Gastroesophageal sphincter (tissue), 4 donors: Measurements from ENCODE around the gene BABAM2. TPM values are rescaled to one million over a fixed set of nuclear protein-coding genes. Genes with fewer than 3 reads are reported as not detected.

Source experiments
- ATAC-seq: fragments of 150-250 bp; one replicate; pipeline ENCODE4 v1.9.1; 2016; ENCODE audit warnings: mild to moderate bottlenecking, moderate library complexity
- H3K27ac ChIP-seq, 4 donors: fragments of 200-600 bp; sonication (generic) in 3 of 4; 1 replicate in 3 of 4; 2 replicates in 1 of 4; pipeline ENCODE4 v1.5.1; 2016 to 2019
- H3K27me3 ChIP-seq: fragments of 200-600 bp; sonication (generic); one replicate; pipeline ENCODE4 v1.5.1; 2019
- H3K36me3 ChIP-seq, 2 donors: fragments of 200-600 bp; sonication (generic); one replicate each; pipeline ENCODE4 v1.5.1; 2019; ENCODE audit warnings: control low read depth in 1 of 2
- H3K4me1 ChIP-seq, 3 donors: fragments of 200-600 bp; sonication (generic); 1 replicate in 2 of 3; 2 replicates in 1 of 3; pipeline ENCODE4 v1.5.1; 2016 to 2019; ENCODE audit warnings: control low read depth in 2 of 3
- H3K4me3 ChIP-seq, 2 donors: fragments of 200-600 bp; sonication (generic); one replicate each; pipeline ENCODE4 v1.5.1; 2019; ENCODE audit warnings: mild to moderate bottlenecking in 1 of 2, moderate library complexity in 1 of 2
- H3K9me3 ChIP-seq, 3 donors: fragments of 200-600 bp; sonication (generic); one replicate each; pipeline ENCODE4 v1.5.1; 2017 to 2019; ENCODE audit warnings: control low read depth in 2 of 3
- EP300 ChIP-seq: sonication (generic); formaldehyde crosslinking; IDR thresholded peaks from one replicate; pipeline ENCODE4 v1.6.1; 2017; ENCODE audit warnings: antibody characterized with exemption, mild to moderate bottlenecking
- POLR2A ChIP-seq, 2 donors: fragments of 450-650 bp; IDR thresholded peaks; one replicate each; pipeline ENCODE4 v1.6.1; 2017; ENCODE audit warnings: antibody characterized with exemption in 2 of 2, mild to moderate bottlenecking in 2 of 2, moderate library complexity in 1 of 2
- POLR2AphosphoS5 ChIP-seq: sonication (generic); formaldehyde crosslinking; IDR thresholded peaks from one replicate; pipeline ENCODE4 v1.6.1; 2017; ENCODE audit warnings: antibody characterized with exemption
- WGBS, 2 donors: methylation state at CpG; one replicate each; pipeline ENCODE4 v1.1.5; 2018; ENCODE audit warnings: low coverage in 1 of 2; 5-methylcytosine and 5-hydroxymethylcytosine counted together
- total RNA-seq, 4 donors: library from RNA; depleted of rRNA; stranded (reverse); fragments of >200 nt; gene quantifications; one replicate each; pipeline ENCODE4 v1.1.0, GENCODE V29; 2016
- TF ChIP-seq, protein P1 (sequence below), 4 experiments: fragments of 200-600 bp in 2 of 4; fragments of 450-650 bp in 2 of 4; sonication (generic) in 1 of 4; IDR thresholded peaks; one replicate each; pipeline ENCODE4 v1.5.1; 2017 to 2019; ENCODE audit warnings: antibody characterized with exemption in 4 of 4, mild to moderate bottlenecking in 2 of 4, moderate library complexity in 2 of 4

BABAM2 gene
- total RNA-seq, 4 donors from 2014 or later, result 28.5 to 43.6 (median 37.4) TPM

DNA sequence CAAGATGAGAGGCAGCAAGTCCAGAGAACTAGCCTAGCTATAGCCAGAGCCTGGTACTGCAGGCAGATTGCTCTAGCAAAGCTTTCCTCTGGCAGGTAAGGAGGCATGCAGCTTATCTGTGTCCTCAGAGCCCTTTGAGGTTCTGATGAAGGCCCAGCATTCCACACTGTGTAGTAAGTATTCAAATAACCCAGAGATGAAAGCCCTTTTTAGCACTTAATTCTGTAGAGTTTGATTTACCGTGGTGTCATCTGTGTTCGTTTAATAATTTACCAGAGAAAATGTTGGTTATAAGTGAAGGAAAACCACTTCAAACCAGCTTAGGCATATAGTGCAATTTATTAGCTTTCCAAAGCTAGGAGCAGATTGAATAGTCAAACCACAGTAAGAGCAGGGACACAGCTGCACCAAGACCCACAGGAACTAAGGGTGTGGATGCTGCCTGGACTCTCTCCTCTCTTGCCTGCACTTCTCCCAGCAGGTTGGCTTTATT lies 226.6 kb downstream of the BABAM2 start:
- H3K4me3 ChIP-seq, result no peak overlapping the region
- H3K9me3 ChIP-seq, result no peaks in the 10 kb centered on the region
- H3K27me3 ChIP-seq, result no peaks in the 10 kb centered on the region
- H3K4me1 ChIP-seq, result no peaks in the 10 kb centered on the region
- no peak overlapping the region for H3K27ac ChIP-seq
- ATAC-seq, result no peak
- TF ChIP-seq POLR2A (IDR thresholded peaks at IDR 0.05) (no peak), POLR2AphosphoS5 (no peak), EP300 (no peak)
- TF ChIP-seq, protein P1, sequence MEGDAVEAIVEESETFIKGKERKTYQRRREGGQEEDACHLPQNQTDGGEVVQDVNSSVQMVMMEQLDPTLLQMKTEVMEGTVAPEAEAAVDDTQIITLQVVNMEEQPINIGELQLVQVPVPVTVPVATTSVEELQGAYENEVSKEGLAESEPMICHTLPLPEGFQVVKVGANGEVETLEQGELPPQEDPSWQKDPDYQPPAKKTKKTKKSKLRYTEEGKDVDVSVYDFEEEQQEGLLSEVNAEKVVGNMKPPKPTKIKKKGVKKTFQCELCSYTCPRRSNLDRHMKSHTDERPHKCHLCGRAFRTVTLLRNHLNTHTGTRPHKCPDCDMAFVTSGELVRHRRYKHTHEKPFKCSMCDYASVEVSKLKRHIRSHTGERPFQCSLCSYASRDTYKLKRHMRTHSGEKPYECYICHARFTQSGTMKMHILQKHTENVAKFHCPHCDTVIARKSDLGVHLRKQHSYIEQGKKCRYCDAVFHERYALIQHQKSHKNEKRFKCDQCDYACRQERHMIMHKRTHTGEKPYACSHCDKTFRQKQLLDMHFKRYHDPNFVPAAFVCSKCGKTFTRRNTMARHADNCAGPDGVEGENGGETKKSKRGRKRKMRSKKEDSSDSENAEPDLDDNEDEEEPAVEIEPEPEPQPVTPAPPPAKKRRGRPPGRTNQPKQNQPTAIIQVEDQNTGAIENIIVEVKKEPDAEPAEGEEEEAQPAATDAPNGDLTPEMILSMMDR (IDR thresholded peaks at IDR 0.05), result no peak
- H3K36me3 ChIP-seq, result no peaks in the 10 kb centered on the region
- 96 to 100% methylated on average over 2 of the region's 2 CpGs for WGBS, 2 donors

DNA sequence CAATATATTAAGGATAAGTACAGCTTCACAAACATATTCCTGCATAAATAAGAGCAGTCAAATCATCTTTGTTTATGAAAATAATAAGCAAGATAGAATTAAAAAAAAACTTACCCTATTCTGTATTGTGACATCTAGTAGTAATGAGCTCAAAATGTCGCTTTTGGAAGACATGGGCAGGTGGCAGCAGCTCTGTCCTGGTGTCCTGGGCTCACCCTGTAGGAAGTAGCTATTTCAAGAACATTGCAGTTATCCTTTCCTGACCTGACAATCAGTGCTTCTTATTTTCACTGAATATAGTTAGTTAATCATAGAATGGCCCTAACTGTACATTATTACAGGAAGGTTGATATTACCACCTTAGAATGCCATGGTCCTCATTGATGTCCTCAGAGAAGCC lies 229.1 kb downstream of the BABAM2 start:
- Histone ChIP-seq H3K36me3 (no peaks in the 10 kb centered on the region), H3K27me3 (no peaks in the 10 kb centered on the region), H3K27ac (no peak overlapping the region), H3K4me3 (no peak overlapping the region), H3K4me1 (no peaks in the 10 kb centered on the region), H3K9me3 (no peaks in the 10 kb centered on the region)
- TF ChIP-seq, protein P1 (IDR thresholded peaks at IDR 0.05), result no peak
- no peak for TF ChIP-seq EP300
- TF ChIP-seq POLR2AphosphoS5, result no peak
- TF ChIP-seq POLR2A (IDR thresholded peaks at IDR 0.05), result no peak
- 85 to 100% methylated on average over 1 of the region's 1 CpG for WGBS, 2 donors
- no peak for ATAC-seq

DNA sequence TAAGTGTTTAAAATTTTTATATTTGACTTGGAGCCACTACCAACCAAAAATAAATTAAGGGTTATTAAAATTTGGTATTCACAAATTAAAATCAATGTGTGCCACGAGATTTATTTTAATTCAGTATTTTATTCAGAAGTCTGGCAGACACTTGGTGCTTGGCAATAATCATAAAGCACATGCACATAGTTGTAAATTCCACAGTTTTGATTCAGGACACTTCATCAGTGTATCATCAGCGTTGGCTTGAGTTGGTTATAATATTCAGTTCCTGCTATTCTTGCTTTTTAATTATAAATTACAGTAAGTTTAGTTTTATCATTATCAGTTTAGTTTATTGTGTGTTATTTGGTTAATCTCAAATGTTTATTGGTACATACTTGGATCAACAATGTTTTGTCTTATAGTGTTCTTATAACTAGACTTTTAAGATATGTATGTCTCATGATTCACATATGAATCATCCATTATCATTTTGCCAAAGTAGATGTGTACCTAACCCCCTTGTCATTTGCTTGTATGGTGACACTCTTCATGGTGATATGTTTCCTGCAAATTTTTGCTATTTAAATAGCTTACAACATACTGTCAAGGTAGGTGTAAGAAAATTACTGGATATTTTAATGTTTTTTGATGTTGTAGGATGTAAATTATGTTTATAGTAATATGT lies 237.9 kb downstream of the BABAM2 start:
- no peak for ATAC-seq
- Histone ChIP-seq H3K9me3 (no peaks in the 10 kb centered on the region), H3K4me1 (peaks cover 0 to 1% (median 0%) of the 10 kb centered on the region in 3 donors), H3K27me3 (no peaks in the 10 kb centered on the region), H3K36me3 (peaks cover 0 to 5% of the 10 kb centered on the region in 2 donors), H3K4me3 (no peak overlapping the region), H3K27ac (no peak overlapping the region)
- WGBS, 2 donors, result 65 to 73% methylated on average over 2 of the region's 2 CpGs
- TF ChIP-seq EP300, result no peak
- TF ChIP-seq, protein P1 (IDR thresholded peaks at IDR 0.05), result no peak
- TF ChIP-seq POLR2A (IDR thresholded peaks at IDR 0.05), result no peak
- no peak for TF ChIP-seq POLR2AphosphoS5

DNA sequence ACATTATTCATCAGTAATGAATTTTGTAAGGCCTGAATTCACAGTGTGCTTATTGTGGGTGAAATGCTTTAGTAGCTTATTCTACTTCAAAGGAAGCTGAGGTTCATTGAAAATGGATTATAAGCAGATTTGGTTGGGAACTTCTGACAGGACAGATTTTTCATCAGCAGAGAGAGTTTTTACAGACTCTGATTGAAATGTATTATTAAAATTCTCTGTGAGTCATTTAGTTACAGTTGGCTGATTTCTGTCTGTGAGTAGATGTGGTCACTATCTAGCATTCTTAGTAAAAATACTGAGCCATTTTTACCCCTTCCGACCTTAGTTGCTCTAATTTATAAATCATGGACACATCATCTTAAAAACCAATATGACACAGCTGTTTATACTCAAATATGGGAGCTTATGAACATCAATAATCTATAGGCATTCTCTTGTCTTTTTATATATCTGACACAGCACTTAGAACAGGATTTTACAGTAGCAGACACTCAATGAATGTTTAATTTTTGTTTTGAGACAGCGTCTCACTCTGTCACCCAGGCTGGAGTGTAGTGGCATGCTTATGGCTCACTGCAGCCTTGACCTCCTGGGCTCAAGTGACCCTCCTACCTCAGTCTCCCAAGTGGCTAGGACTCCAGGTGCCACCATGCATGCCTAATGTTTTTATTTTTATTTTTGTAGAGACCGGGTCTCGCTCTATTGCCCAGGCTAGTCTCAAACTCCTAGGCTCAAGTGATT lies 239.6 kb downstream of the BABAM2 start:
- Histone ChIP-seq H3K27me3 (no peaks in the 10 kb centered on the region), H3K27ac (no peak overlapping the region), H3K36me3 (peaks cover 0 to 5% of the 10 kb centered on the region in 2 donors), H3K4me3 (no peak overlapping the region), H3K9me3 (no peaks in the 10 kb centered on the region), H3K4me1 (peaks cover 0 to 18% (median 0%) of the 10 kb centered on the region in 3 donors)
- WGBS, 2 donors, result 82 to 100% methylated on average over 3 to 4 of the region's 4 CpGs
- ATAC-seq, result no peak
- TF ChIP-seq POLR2AphosphoS5, result no peak
- TF ChIP-seq EP300, result no peak
- TF ChIP-seq, protein P1 (IDR thresholded peaks at IDR 0.05), result no peak
- no peak for TF ChIP-seq POLR2A (IDR thresholded peaks at IDR 0.05)
